CD4-positive, CD25-positive, alpha-beta regulatory T cell (primary cell): ENCODE measurements around the gene SV2B. TPM values are rescaled to one million over a fixed set of nuclear protein-coding genes. Genes with fewer than 3 reads are reported as not detected.

Experiments used
- ATAC-seq, 2 donors: fragments of 150-1000 bp; cut with Tn5 transposase; one replicate each; pipeline ENCODE4 v1.10.0; 2021; ENCODE audit warnings: low read depth in 2 of 2, moderate number of reproducible peaks in 2 of 2, moderate library complexity in 1 of 2
- DNase-seq, 3 donors: peaks; one replicate each; pipeline versions ENCODE4 v3.0.0 to v3.0.0-alpha.2; 2012 to 2022; ENCODE audit warnings: mixed read lengths in 1 of 3
- H3K27ac ChIP-seq: one replicate; pipeline ENCODE4 v1.7.0; 2013; ENCODE audit warnings: mild to moderate bottlenecking, low read length; ENCODE audit not compliant: insufficient read depth, poor library complexity, severe bottlenecking
- H3K27me3 ChIP-seq: one replicate; pipeline ENCODE4 v1.7.0; 2013; ENCODE audit warnings: low read length; ENCODE audit not compliant: control insufficient read depth, insufficient read depth
- H3K36me3 ChIP-seq: one replicate; pipeline ENCODE4 v1.7.0; 2013; ENCODE audit warnings: mild to moderate bottlenecking, low read length, moderate library complexity; ENCODE audit not compliant: control insufficient read depth, insufficient read depth
- H3K4me1 ChIP-seq: 2 replicates; pipeline ENCODE4 v1.7.0; 2013; ENCODE audit warnings: mild to moderate bottlenecking, low read length; ENCODE audit not compliant: insufficient read depth, control insufficient read depth, poor library complexity, severe bottlenecking
- H3K4me3 ChIP-seq: one replicate; pipeline ENCODE4 v1.7.0; 2013; ENCODE audit warnings: low read depth, mild to moderate bottlenecking, low read length, moderate library complexity
- H3K9me3 ChIP-seq, 2 experiments: 1 replicate in 1 of 2; 2 replicates in 1 of 2; pipeline ENCODE4 v1.7.0; 2013; ENCODE audit warnings: low read length in 2 of 2, mild to moderate bottlenecking in 1 of 2, moderate library complexity in 1 of 2; ENCODE audit not compliant: control insufficient read depth in 2 of 2
- H3K27ac Mint-ChIP-seq, 3 donors: one replicate each; pipeline ENCODE4 v1.8.0; 2020 to 2022; ENCODE audit warnings: mild to moderate bottlenecking in 3 of 3, mixed read lengths in 3 of 3, moderate library complexity in 2 of 3
- H3K27me3 Mint-ChIP-seq: one replicate; pipeline ENCODE4 v1.8.0; 2022; ENCODE audit warnings: mild to moderate bottlenecking, mixed read lengths
- H3K36me3 Mint-ChIP-seq: one replicate; pipeline ENCODE4 v1.8.0; 2020; ENCODE audit warnings: mixed read lengths
- H3K4me1 Mint-ChIP-seq, 4 donors: one replicate each; pipeline ENCODE4 v1.8.0; 2020 to 2022; ENCODE audit warnings: mixed read lengths in 4 of 4, mild to moderate bottlenecking in 1 of 4
- H3K4me3 Mint-ChIP-seq, 4 donors: one replicate each; pipeline ENCODE4 v1.8.0; 2020 to 2022; ENCODE audit warnings: mild to moderate bottlenecking in 4 of 4, mixed read lengths in 4 of 4, moderate library complexity in 3 of 4
- H3K9me3 Mint-ChIP-seq, 7 donors: one replicate each; pipeline ENCODE4 v1.8.0; 2020 to 2022; ENCODE audit warnings: mixed read lengths in 7 of 7, mild to moderate bottlenecking in 3 of 7, moderate library complexity in 2 of 7
- polyA plus RNA-seq, 4 donors: library from polyadenylated mRNA; unstranded; fragments of 300-500 nt; fragmentation: Illumina TruSeq; gene quantifications; one replicate each; pipeline ENCODE4 v1.2.3, GENCODE V29; 2021
- total RNA-seq: library from RNA; stranded (reverse); gene quantifications from one replicate; pipeline ENCODE4 v1.2.3, GENCODE V29; 2022

Gene SV2B
- total and polyA plus RNA-seq, 5 donors from 2014 or later, result 0.06 TPM; not detected in 4

DNA sequence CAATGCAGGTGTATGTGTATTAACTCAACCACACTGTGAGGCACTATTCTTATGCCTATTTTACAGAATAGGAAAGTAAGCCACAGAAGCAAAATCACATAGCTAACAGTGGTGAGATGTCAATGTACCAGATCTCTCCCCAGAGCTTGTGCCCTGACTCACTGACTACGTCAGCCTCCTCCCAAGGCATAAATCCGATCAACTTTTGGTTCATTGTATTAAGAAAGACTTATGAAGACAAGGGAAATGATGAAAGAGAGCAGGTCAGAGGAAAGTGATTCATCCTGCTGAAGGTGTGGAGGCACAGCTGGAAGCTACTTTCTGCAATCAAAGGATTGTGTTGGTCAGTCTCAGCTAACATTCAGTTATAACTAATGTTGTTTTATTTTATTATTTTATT lies 33.0 kb upstream of the SV2B start:
- Mint-ChIP-seq H3K4me3 (no peak overlapping the region), H3K27ac (no peak overlapping the region), H3K9me3 (peaks cover 0 to 8% (median 3%) of the 10 kb centered on the region in 7 donors), H3K36me3 (no peaks in the 10 kb centered on the region), H3K27me3 (peaks cover 30% of the 10 kb centered on the region), H3K4me1 (no peaks in the 10 kb centered on the region)
- H3K27me3 ChIP-seq, result peaks cover 4% of the 10 kb centered on the region
- no peak for ATAC-seq
- H3K9me3 ChIP-seq, result no peaks in the 10 kb centered on the region
- no peak overlapping the region for H3K27ac ChIP-seq
- H3K4me1 ChIP-seq, result no peaks in the 10 kb centered on the region
- H3K4me3 ChIP-seq, result no peak overlapping the region
- H3K36me3 ChIP-seq, result no peaks in the 10 kb centered on the region
- no peak for DNase-seq

DNA sequence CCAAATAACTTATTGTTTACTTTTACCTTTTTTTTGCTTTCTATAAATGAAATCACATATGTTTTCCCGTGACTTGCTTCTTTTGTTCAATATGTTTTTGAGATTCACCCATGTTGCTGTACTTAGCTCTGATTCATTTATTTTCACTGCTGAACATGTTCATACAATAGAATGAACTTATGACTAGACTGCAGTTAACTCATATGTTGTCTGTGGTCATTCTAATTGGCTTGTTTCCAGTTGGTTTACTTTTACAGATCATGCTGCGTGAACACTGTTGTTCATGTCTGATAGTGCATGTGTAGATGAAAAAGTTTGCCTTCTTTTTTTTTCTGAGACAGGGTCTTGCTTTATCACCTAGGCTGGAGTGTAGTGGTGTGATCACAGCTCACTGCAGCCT lies 31.6 kb upstream of the SV2B start:
- H3K4me1 ChIP-seq, result no peaks in the 10 kb centered on the region
- H3K27ac Mint-ChIP-seq, result no peak overlapping the region
- peaks cover 8% of the 10 kb centered on the region for H3K27me3 ChIP-seq
- peaks cover 0 to 8% (median 3%) of the 10 kb centered on the region in 7 donors for H3K9me3 Mint-ChIP-seq
- H3K27me3 Mint-ChIP-seq, result peaks cover 40% of the 10 kb centered on the region
- no peak overlapping the region for H3K4me3 ChIP-seq
- H3K36me3 ChIP-seq, result no peaks in the 10 kb centered on the region
- no peak overlapping the region for H3K4me3 Mint-ChIP-seq
- H3K36me3 Mint-ChIP-seq, result no peaks in the 10 kb centered on the region
- no peaks in the 10 kb centered on the region for H3K9me3 ChIP-seq
- no peak for ATAC-seq
- H3K27ac ChIP-seq, result no peak overlapping the region
- DNase-seq, result no peak
- H3K4me1 Mint-ChIP-seq, result no peaks in the 10 kb centered on the region

DNA sequence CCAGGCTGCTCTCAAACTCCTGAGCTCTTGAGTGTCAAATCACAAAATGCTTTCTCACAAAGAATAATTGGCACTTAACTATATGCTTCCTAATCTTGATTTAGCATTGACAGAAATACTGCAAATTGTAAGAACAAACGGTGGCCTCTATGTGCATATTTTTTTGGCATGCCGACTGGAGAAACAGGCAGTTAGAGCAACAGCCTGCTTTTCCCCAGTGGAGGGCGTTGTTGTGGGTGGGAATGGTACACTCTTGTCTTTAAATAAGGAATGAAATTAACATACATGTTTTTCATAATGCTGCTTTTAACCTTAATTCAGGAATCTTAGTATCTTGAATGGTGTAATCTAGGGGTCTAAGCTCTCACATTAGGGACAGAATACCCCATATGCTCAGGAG lies 31.1 kb upstream of the SV2B start:
- Mint-ChIP-seq H3K4me1 (no peaks in the 10 kb centered on the region), H3K27me3 (peaks cover 45% of the 10 kb centered on the region), H3K9me3 (peaks cover 0 to 8% (median 3%) of the 10 kb centered on the region in 7 donors), H3K27ac (no peak overlapping the region), H3K4me3 (no peak overlapping the region), H3K36me3 (no peaks in the 10 kb centered on the region)
- no peak for ATAC-seq
- Histone ChIP-seq H3K27me3 (peaks cover 12% of the 10 kb centered on the region), H3K4me3 (no peak overlapping the region), H3K4me1 (no peaks in the 10 kb centered on the region), H3K27ac (no peak overlapping the region), H3K36me3 (no peaks in the 10 kb centered on the region), H3K9me3 (no peaks in the 10 kb centered on the region)
- DNase-seq, result no peak

DNA sequence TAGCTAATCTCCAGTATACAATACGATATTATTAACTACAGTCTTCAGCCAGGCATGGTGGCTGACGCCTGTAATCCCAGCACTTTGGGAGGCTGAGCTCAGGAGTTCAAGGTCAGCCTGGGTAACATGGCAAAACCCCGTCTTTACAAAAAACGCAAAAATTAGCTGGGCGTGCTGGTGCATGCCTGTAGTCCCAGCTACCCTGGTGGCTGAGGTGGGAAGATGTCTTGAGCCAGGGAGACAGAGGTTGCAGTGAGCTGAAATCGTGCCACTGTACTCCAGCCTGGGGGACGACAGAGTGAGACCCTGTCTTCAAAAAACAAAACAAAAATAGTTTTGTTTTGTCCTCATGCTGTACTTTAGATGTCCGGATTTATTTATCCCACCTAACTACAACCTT lies 29.2 kb upstream of the SV2B start:
- Histone ChIP-seq H3K36me3 (no peaks in the 10 kb centered on the region), H3K27me3 (peaks cover 12% of the 10 kb centered on the region), H3K4me3 (no peak overlapping the region), H3K9me3 (no peaks in the 10 kb centered on the region), H3K4me1 (no peaks in the 10 kb centered on the region), H3K27ac (no peak overlapping the region)
- Mint-ChIP-seq H3K4me1 (no peaks in the 10 kb centered on the region), H3K4me3 (no peak overlapping the region), H3K9me3 (peaks cover 0 to 2% (median 0%) of the 10 kb centered on the region in 7 donors), H3K27ac (no peak overlapping the region), H3K27me3 (peaks cover 44% of the 10 kb centered on the region), H3K36me3 (no peaks in the 10 kb centered on the region)
- ATAC-seq (no peak), DNase-seq (no peak)

DNA sequence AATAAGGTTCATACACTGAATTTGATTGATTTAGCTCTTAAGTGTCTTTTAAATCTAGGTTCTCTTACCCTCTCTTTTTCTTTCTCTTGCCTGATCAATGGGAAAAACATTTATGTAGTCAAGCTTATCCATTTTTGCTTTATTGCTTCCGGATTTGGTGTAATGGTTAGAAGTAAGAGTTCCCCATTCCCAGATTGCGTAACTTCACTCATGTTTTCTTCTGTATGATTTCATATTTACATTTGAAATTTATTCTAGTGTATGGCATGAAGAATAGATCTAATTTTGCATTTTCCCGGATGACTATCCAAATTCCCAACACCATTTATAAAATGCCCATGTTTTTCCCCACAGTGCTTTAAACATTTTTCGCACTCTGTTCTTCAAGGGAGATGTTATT lies 27.9 kb upstream of the SV2B start:
- no peak for DNase-seq
- Histone ChIP-seq H3K27ac (no peak overlapping the region), H3K27me3 (peaks cover 12% of the 10 kb centered on the region), H3K9me3 (no peaks in the 10 kb centered on the region), H3K4me1 (no peaks in the 10 kb centered on the region), H3K36me3 (no peaks in the 10 kb centered on the region), H3K4me3 (no peak overlapping the region)
- peaks cover 0 to 2% (median 0%) of the 10 kb centered on the region in 7 donors for H3K9me3 Mint-ChIP-seq
- H3K27ac Mint-ChIP-seq, result no peak overlapping the region
- H3K36me3 Mint-ChIP-seq, result no peaks in the 10 kb centered on the region
- H3K4me1 Mint-ChIP-seq, result no peaks in the 10 kb centered on the region
- no peak for ATAC-seq
- no peak overlapping the region for H3K4me3 Mint-ChIP-seq
- H3K27me3 Mint-ChIP-seq, result peaks cover 47% of the 10 kb centered on the region

DNA sequence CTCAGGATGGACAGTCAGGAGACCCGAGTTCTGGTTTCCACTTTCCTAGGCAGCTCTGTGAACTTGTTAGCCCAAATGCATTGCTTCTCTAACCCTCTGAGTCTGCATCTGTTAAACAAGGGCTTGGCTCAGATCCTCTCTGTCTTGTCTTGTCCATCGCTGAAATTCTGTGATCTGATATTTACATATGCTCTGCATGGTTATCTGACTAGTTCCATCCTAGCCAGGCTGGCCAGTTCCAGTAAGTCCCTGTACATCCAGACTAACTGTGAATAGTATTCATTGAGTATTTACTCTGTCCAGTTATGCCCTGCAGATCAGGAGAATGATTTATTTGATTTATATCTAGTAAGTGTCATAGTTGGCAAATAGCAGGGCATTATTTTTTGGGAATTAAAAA lies 27.0 kb upstream of the SV2B start:
- DNase-seq (no peak), ATAC-seq (no peak)
- no peaks in the 10 kb centered on the region for H3K4me1 Mint-ChIP-seq
- Histone ChIP-seq H3K4me3 (no peak overlapping the region), H3K27me3 (peaks cover 12% of the 10 kb centered on the region), H3K36me3 (no peaks in the 10 kb centered on the region), H3K4me1 (no peaks in the 10 kb centered on the region), H3K27ac (no peak overlapping the region), H3K9me3 (no peaks in the 10 kb centered on the region)
- H3K36me3 Mint-ChIP-seq, result no peaks in the 10 kb centered on the region
- no peak overlapping the region for H3K4me3 Mint-ChIP-seq
- peaks cover 44% of the 10 kb centered on the region for H3K27me3 Mint-ChIP-seq
- H3K9me3 Mint-ChIP-seq, result peaks cover 0 to 2% (median 0%) of the 10 kb centered on the region in 7 donors
- H3K27ac Mint-ChIP-seq, result no peak overlapping the region

DNA sequence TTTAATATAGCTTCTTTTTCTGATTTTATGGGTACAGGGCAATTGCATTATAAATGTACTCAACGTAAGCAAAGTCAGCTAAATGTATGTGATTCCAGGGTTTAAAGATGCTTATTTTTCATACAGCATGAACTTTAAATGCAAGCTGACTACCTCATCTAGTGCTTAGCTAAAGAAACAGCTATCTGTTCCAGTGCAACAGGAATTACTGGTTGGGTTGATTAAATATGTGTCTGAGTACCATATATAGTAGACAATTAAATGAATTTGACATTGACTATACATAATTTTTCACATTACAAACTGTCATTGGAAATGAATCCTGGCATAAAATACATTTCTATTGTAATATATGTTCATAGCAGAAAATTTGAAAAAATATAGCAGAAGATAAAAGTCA lies 26.3 kb upstream of the SV2B start:
- Mint-ChIP-seq H3K36me3 (no peaks in the 10 kb centered on the region), H3K4me1 (no peaks in the 10 kb centered on the region), H3K9me3 (peaks cover 0 to 4% (median 2%) of the 10 kb centered on the region in 7 donors), H3K4me3 (no peak overlapping the region), H3K27me3 (peaks cover 39% of the 10 kb centered on the region), H3K27ac (no peak overlapping the region)
- no peaks in the 10 kb centered on the region for H3K36me3 ChIP-seq
- H3K27me3 ChIP-seq, result peaks cover 14% of the 10 kb centered on the region
- H3K27ac ChIP-seq, result no peak overlapping the region
- H3K9me3 ChIP-seq, result peaks cover 3 to 4% of the 10 kb centered on the region in 2 experiments
- no peaks in the 10 kb centered on the region for H3K4me1 ChIP-seq
- H3K4me3 ChIP-seq, result no peak overlapping the region
- no peak for ATAC-seq
- DNase-seq, result no peak

DNA sequence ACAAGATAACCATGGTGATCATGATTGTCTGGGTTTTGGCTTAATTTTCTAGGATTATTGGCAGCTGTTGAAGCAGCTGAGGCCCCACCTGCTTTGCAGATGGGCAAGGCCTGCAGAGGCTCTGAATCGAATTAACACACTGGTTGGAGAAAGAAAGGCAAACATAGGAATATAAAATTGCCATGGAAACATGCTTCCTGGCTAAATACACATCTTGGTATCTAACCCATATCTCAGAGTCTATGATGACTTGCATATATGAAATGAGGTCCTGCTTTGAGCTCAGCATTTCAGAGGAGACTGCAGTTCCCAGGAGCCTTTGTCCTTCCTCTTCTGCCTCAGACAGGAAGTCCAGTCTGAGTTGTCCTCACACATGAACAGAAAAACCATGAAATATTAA lies 24.3 kb upstream of the SV2B start:
- Mint-ChIP-seq H3K27ac (no peak overlapping the region), H3K4me3 (no peak overlapping the region), H3K36me3 (no peaks in the 10 kb centered on the region), H3K4me1 (no peaks in the 10 kb centered on the region), H3K9me3 (peaks cover 0 to 16% (median 3%) of the 10 kb centered on the region in 7 donors), H3K27me3 (peaks cover 29% of the 10 kb centered on the region)
- ATAC-seq (no peak), DNase-seq (no peak)
- peaks cover 11% of the 10 kb centered on the region for H3K27me3 ChIP-seq
- no peak overlapping the region for H3K27ac ChIP-seq
- no peaks in the 10 kb centered on the region for H3K4me1 ChIP-seq
- H3K36me3 ChIP-seq, result no peaks in the 10 kb centered on the region
- H3K9me3 ChIP-seq, result peaks cover 3 to 10% of the 10 kb centered on the region in 2 experiments
- no peak overlapping the region for H3K4me3 ChIP-seq
